ENCODE measurements around the gene TLR9.
"Not testable (repeated sequence)": the region's sequence is repeated elsewhere in the genome, so short reads cannot be mapped to it uniquely, and the experiment has no call there.

TLR9 gene

GRCh38 chr3:52225452-52226228 lies at the start of gene TLR9:
Gene TLR9 (minus strand): TSS chr3:52225645. CDS start chr3:52225529, 116 bp downstream.
- TF ChIP-seq CTCF (IDR thresholded peaks at IDR 0.05; ENCODE audit: low read depth, low read length) = no peak
- DNase-seq (ENCODE audit: extremely low read depth, low read depth) = no peak

- DNase-seq (ENCODE audit: extremely low read depth, low read depth) = not testable (repeated sequence)
Observed at GRCh38 chr3:52274781-52275180, 49.3 kb upstream of the TLR9 start.

GRCh38 chr3:52272831-52273230 lies 47.4 kb upstream of the TLR9 start:
- DNase-seq (ENCODE audit: extremely low read depth, low read depth) = no peak
- TF ChIP-seq CTCF (IDR thresholded peaks at IDR 0.05; ENCODE audit: low read depth, low read length) = no peak

- not testable (repeated sequence) for DNase-seq (ENCODE audit: extremely low read depth, low read depth)
Observed at GRCh38 chr3:52272172-52272571, 46.7 kb upstream of the TLR9 start.

GRCh38 chr3:52270252-52270754 lies 44.9 kb upstream of the TLR9 start:
- no peak for DNase-seq (ENCODE audit: extremely low read depth, low read depth)
- TF ChIP-seq CTCF (IDR thresholded peaks at IDR 0.05; ENCODE audit: low read depth, low read length) = no peak

- no peak for DNase-seq (ENCODE audit: extremely low read depth, low read depth)
- TF ChIP-seq CTCF (IDR thresholded peaks at IDR 0.05; ENCODE audit: low read depth, low read length) = no peak
Observed at GRCh38 chr3:52269776-52270175, 44.3 kb upstream of the TLR9 start.

GRCh38 chr3:52268036-52268435 lies 42.6 kb upstream of the TLR9 start:
- no peak for DNase-seq (ENCODE audit: extremely low read depth, low read depth)
- no peak for TF ChIP-seq CTCF (IDR thresholded peaks at IDR 0.05; ENCODE audit: low read depth, low read length)

- no peak for DNase-seq (ENCODE audit: extremely low read depth, low read depth)
- no peak for TF ChIP-seq CTCF (IDR thresholded peaks at IDR 0.05; ENCODE audit: low read depth, low read length)
Observed at GRCh38 chr3:52265387-52265786, 39.9 kb upstream of the TLR9 start.
